SH-SY5Y (cell line): ENCODE results near the gene KCMF1.

ENCODE experiments used
- GATA2 ChIP-seq: IDR thresholded peaks from 2 replicates; pipeline ENCODE4 v1.6.1; 2011; ENCODE audit warnings: mild to moderate bottlenecking, low read depth, low read length
- GATA3 ChIP-seq: IDR thresholded peaks from 2 replicates; pipeline ENCODE4 v1.6.1; 2011; ENCODE audit warnings: low read depth, mild to moderate bottlenecking, low read length, moderate library complexity

- TF ChIP-seq GATA2 (no peak), GATA3 (no peak)
Measured at GRCh38 chr2:85017411-85018048, 46.6 kb downstream of the KCMF1 start.
